OCI-LY7 (cell line): Measurements from ENCODE around the gene SRGAP1. TPM values are rescaled to one million over a fixed set of nuclear protein-coding genes. Genes with fewer than 3 reads are reported as not detected.

Experiments
- BruUV-seq: library from RNA; stranded (reverse); fragments of 400-500 nt; replicated peaks from 2 replicates; lab custom pipeline; 2021; lab: Mats Ljungman, UMichigan
- CTCF ChIA-PET: fragments of 300-600 bp; sonication (Branson Sonifier 250); formaldehyde crosslinking; loops from one replicate; lab custom pipeline; 2022; ENCODE audit warnings: antibody characterized with exemption; ENCODE audit not compliant: unreplicated experiment; lab: Charles Lee
- POLR2A ChIA-PET: fragments of 300-600 bp; sonication (Branson Sonifier 250); formaldehyde crosslinking; loops from one replicate; lab custom pipeline; 2022; ENCODE audit warnings: antibody characterized with exemption; lab: Charles Lee
- DNase-seq: peaks from one replicate; pipeline ENCODE4 v3.0.0-alpha.2; 2015; ENCODE audit warnings: low spot score
- H2AFZ ChIP-seq: fragments of 200-600 bp; sonication (generic), shearing (Covaris generic); 2 replicates; pipeline ENCODE4 v1.6.1; 2014; ENCODE audit warnings: mild to moderate bottlenecking, antibody characterized with exemption, low read length, moderate library complexity
- H3K27ac ChIP-seq: fragments of 200-600 bp; sonication (generic); 2 replicates; pipeline ENCODE4 v1.5.1; 2014; ENCODE audit warnings: mixed run types, low read depth, mild to moderate bottlenecking, moderate library complexity, low read length, inconsistent platforms; ENCODE audit not compliant: poor library complexity, severe bottlenecking
- H3K36me3 ChIP-seq: fragments of 200-600 bp; sonication (generic); 2 replicates; pipeline ENCODE4 v1.6.1; 2014; ENCODE audit warnings: mild to moderate bottlenecking, antibody characterized with exemption, low read length, moderate library complexity, mixed read lengths; ENCODE audit not compliant: insufficient read depth
- H3K4me1 ChIP-seq: fragments of 200-600 bp; sonication (generic); 2 replicates; pipeline ENCODE4 v1.5.1; 2014; ENCODE audit warnings: mild to moderate bottlenecking, low read length; ENCODE audit not compliant: insufficient read depth, poor library complexity, severe bottlenecking
- H3K4me2 ChIP-seq: fragments of 200-600 bp; sonication (generic); 2 replicates; pipeline ENCODE4 v1.6.1; 2014; ENCODE audit warnings: mild to moderate bottlenecking, low read length
- H3K4me3 ChIP-seq: fragments of 200-600 bp; sonication (generic); 2 replicates; pipeline ENCODE4 v1.5.1; 2014; ENCODE audit warnings: mild to moderate bottlenecking, low read depth, low read length; ENCODE audit not compliant: poor library complexity, severe bottlenecking
- H3K79me2 ChIP-seq: fragments of 200-600 bp; sonication (generic); 2 replicates; pipeline ENCODE4 v1.6.1; 2016; ENCODE audit warnings: low read depth, mild to moderate bottlenecking, low read length, moderate library complexity, mixed read lengths; ENCODE audit not compliant: insufficient read depth
- H3K9me2 ChIP-seq: fragments of 200-600 bp; sonication (generic); 2 replicates; pipeline ENCODE4 v1.6.1; 2016; ENCODE audit warnings: mild to moderate bottlenecking, low read length, mixed read lengths; ENCODE audit not compliant: insufficient read depth
- H3K9me3 ChIP-seq: fragments of 200-600 bp; sonication (generic); 2 replicates; pipeline ENCODE4 v1.6.1; 2014; ENCODE audit warnings: mild to moderate bottlenecking, mixed run types, low read length, mixed read lengths
- H4K20me1 ChIP-seq: fragments of 200-600 bp; sonication (generic); 2 replicates; pipeline ENCODE4 v1.6.1; 2014; ENCODE audit warnings: mild to moderate bottlenecking, antibody characterized with exemption, low read length, moderate library complexity, mixed read lengths; ENCODE audit not compliant: insufficient read depth
- CTCF ChIP-seq: fragments of 200-600 bp; sonication (generic); conservative IDR thresholded peaks from 2 replicates; pipeline ENCODE4 v1.5.1; 2014; ENCODE audit warnings: mild to moderate bottlenecking, antibody characterized with exemption, low read length, moderate library complexity, mixed read lengths
- EZH2phosphoT487 ChIP-seq: fragments of 200-600 bp; sonication (generic); IDR thresholded peaks from 2 replicates; pipeline ENCODE4 v1.6.1; 2018; ENCODE audit warnings: low read depth, borderline replicate concordance, mild to moderate bottlenecking, mixed run types, antibody characterized with exemption, low read length, moderate library complexity, mixed read lengths
- intact Hi-C: fragments of 100-400 bp; cut with micrococcal nuclease; formaldehyde crosslinking; loops from one replicate; pipeline ENCODE4 v1.10.0; 2022; ENCODE audit not compliant: unreplicated experiment
- total RNA-seq, 2 experiments: library from RNA; depleted of rRNA in 1 of 2; stranded (reverse); fragments of >200 nt in 1 of 2; shearing (Covaris generic) in 1 of 2; gene quantifications; 2 replicates each; pipeline ENCODE4 v1.2.3, GENCODE V29; 2014 to 2022

The SRGAP1 gene
- total RNA-seq, 2 experiments from 2014 or later = 0.06 TPM; not detected in 1

DNA sequence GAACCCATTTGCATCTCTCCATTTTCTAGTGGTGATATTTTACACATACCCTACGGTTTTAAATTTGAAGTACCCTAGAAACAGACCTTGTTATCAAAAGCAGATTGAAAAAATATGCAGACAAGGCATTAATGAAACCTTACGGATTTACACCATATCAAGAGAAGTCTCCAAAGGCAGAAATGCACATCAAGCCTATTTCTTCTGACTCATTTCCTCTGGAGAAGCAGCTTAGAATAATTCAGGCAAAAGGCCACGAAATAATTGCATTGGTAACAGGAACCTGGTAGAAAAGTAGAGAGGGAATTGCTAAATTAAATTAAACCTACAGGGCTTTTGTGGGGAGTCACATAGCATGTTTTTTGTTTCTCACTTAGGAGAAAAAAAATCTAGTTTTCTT, 342.9 kb downstream of the SRGAP1 start:
- 0 out of 2 replicates have a peak, but pooled peaks cover 2% of the 10 kb centered on the region for H3K36me3 ChIP-seq
- no peaks in the 10 kb centered on the region for H3K9me2 ChIP-seq
- TF ChIP-seq EZH2phosphoT487 = no peak
- no peak for TF ChIP-seq CTCF
- no peak overlapping the region for H2AFZ ChIP-seq
- H3K4me2 ChIP-seq = no peak overlapping the region
- no peaks in the 10 kb centered on the region for H3K4me1 ChIP-seq
- no peaks in the 10 kb centered on the region for H4K20me1 ChIP-seq
- H3K4me3 ChIP-seq = no peak overlapping the region
- POLR2A ChIA-PET = interaction anchor here (0.6 kb wide), 1 partner anchor 20 kb away, joined by 3 read pairs; no protein-coding TSS in a partner anchor
- intact Hi-C loops = no loop called here
- no peak overlapping the region for H3K27ac ChIP-seq
- no peaks in the 10 kb centered on the region for H3K79me2 ChIP-seq
- DNase-seq = no peak
- no TSS peak for BruUV-seq
- CTCF ChIA-PET = no interaction called here
- no peaks in the 10 kb centered on the region for H3K9me3 ChIP-seq

- Histone ChIP-seq H3K36me3 (peaks cover 6% of the 10 kb centered on the region), H3K79me2 (no peaks in the 10 kb centered on the region), H3K9me2 (no peaks in the 10 kb centered on the region), H3K27ac (no peak overlapping the region), H3K9me3 (no peaks in the 10 kb centered on the region), H4K20me1 (no peaks in the 10 kb centered on the region), H3K4me1 (no peaks in the 10 kb centered on the region), H2AFZ (no peak overlapping the region), H3K4me3 (no peak overlapping the region), H3K4me2 (no peak overlapping the region)
- TF ChIP-seq EZH2phosphoT487 (no peak), CTCF (no peak)
- BruUV-seq = no TSS peak
- POLR2A ChIA-PET = no interaction called here
- no peak for DNase-seq
- intact Hi-C loops = no loop called here
- CTCF ChIA-PET = no interaction called here
Measured at GRCh38 chr12:64187794-64188193, 343.3 kb downstream of the SRGAP1 start.

DNA sequence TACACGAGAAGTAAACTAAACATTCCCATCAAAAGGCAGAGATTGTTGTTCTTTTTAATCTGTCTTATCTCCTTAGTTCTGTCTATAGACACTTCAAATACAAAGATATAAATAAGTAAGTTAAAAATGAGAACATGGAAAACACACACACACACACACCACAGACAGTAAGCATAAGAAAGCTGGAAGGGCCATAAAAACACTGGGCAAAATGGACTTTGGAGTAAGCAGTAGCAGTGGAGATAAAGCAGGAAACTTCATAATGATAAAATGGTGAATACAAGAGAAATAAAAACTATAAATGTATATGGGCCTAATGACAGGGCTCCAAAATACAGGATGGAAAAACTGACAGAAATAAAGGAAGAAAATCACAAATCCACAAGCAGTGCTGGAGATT, 345.0 kb downstream of the SRGAP1 start:
- POLR2A ChIA-PET = no interaction called here
- TF ChIP-seq EZH2phosphoT487 (no peak), CTCF (no peak)
- H3K4me1 ChIP-seq = no peaks in the 10 kb centered on the region
- no peaks in the 10 kb centered on the region for H3K9me2 ChIP-seq
- H3K27ac ChIP-seq = no peak overlapping the region
- no peaks in the 10 kb centered on the region for H4K20me1 ChIP-seq
- no peaks in the 10 kb centered on the region for H3K9me3 ChIP-seq
- BruUV-seq = no TSS peak
- H3K79me2 ChIP-seq = no peaks in the 10 kb centered on the region
- H3K4me2 ChIP-seq = no peak overlapping the region
- no peak overlapping the region for H3K4me3 ChIP-seq
- no peak for DNase-seq
- peaks cover 23% of the 10 kb centered on the region for H3K36me3 ChIP-seq
- CTCF ChIA-PET = no interaction called here
- no peak overlapping the region for H2AFZ ChIP-seq
- intact Hi-C loops = no loop called here
